ENCODE results near the gene CDKAL1.
"Not testable (repeated sequence)": the region's sequence is repeated elsewhere in the genome, so short reads cannot be mapped to it uniquely, and the experiment has no call there.

The CDKAL1 gene

GRCh38 chr6:20808924-20809323, 274.7 kb downstream of the CDKAL1 start:
- DNase-seq, result no peak

GRCh38 chr6:20810727-20811108, 276.5 kb downstream of the CDKAL1 start:
- no peak for DNase-seq

GRCh38 chr6:20811109-20811761, 277.0 kb downstream of the CDKAL1 start:
- DNase-seq, result no peak

DNA sequence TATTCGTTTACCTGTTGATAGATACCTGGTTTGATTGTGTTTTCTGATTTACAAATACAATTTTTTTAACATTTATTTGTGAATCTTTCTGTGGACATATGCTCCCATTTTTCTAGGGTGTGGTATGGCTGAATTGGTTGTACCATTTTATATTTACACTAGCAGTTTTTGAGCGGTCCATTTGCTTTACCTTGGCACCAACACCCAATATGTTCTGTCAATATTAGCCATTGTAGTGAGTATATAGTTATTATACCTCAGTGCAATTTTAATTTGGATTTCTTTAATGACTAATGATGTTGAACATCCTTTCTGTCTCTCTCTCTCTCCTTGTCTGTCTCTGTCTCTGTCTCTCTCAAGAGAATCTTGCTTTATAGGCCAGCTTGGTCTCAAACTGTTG, 278.5 kb downstream of the CDKAL1 start:
- no peak for DNase-seq

DNA sequence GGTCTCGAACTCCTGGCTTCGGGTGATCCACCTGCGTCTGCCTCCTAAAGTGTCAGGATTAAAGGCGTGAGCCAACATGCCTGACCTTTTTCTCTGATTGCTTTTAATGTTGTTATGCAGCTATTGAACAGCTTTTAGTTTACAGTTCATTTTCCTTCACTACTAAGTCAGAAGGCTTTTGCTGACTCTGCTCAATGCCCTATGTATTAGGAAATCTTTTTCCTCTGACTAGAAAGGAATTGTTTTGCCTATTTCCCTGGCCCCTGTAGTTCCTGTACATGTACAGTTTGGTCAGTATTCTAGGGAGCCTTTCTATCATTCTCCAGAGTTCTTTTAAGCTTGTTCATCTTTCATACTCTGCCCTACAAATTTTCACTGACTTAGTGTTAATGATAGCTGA, 280.2 kb downstream of the CDKAL1 start:
- DNase-seq, result no peak

- no peak for DNase-seq
These were observed 281.9 kb downstream of the CDKAL1 start for GRCh38 chr6:20816126-20816525.

- DNase-seq, result no peak
These were observed 283.6 kb downstream of the CDKAL1 start for GRCh38 chr6:20817806-20818320.

DNA sequence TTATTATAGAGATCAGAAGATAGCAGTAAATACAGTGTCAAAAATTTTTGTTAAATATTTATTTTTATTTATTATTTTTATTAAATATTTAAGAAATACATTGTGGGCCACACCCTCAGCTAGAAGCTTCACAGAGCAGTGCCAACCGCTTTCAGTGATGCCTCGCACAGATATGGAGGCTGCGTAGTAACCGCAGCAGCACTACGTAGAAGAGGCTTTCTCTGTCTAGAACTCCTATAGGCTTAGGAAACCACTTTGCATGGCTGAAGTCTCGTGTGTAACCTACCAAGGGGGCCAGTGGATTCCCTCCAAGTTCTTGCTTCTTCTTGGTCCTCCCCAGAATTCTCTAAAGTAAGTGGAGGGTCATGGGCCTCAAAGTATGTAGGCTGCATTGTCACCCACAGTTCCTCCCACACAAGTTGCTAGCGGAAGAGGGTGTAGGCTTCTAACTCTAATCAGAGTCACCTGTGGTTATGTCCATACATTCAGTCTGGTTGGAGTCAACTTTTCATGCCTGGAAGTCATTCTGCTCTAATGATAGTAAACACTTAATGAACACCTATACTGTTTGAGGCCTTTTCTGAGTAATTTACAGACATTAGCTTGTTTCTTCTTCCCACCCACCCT, 285.6 kb downstream of the CDKAL1 start:
- DNase-seq, result no peak

DNA sequence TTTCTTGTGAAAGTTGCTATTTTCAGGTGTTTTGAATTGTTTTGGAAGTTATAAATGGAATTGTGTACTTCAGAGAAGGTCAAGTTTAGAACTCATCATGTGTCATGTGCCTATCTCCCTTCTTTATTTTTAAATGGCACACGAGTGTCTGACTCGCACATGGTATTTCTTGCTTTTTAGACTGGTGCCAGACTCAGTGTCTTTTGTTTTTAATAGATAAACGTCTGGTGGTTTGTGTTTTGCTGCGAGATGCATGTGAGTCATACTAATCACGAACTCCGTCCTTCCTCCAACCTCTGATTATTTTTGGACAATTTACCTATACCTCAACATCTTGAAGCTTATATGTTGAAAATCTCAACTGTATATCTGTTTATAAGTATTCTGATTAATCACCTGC, 292.1 kb downstream of the CDKAL1 start:
- DNase-seq, result no peak

DNA sequence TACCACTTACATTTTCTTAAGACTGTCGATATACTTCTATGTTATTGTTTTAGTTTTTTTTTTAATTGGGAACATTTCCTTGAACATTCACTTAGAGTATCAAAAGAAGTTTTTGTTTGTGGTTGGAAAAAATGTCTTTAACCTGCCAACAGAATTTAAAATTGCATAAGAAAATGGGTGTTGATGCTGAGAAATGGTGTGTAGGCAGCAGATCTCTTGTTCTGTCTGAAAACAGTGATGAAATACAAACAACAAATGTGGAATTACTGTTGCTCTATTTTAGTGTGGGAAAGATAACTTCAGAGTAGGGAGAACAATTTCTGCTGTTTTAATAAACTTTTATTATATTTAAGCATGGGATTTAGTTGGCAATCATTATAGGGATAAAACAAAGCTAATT, 293.5 kb downstream of the CDKAL1 start:
- no peak for DNase-seq

GRCh38 chr6:20830576-20830975, 296.3 kb downstream of the CDKAL1 start:
- no peak for DNase-seq

DNA sequence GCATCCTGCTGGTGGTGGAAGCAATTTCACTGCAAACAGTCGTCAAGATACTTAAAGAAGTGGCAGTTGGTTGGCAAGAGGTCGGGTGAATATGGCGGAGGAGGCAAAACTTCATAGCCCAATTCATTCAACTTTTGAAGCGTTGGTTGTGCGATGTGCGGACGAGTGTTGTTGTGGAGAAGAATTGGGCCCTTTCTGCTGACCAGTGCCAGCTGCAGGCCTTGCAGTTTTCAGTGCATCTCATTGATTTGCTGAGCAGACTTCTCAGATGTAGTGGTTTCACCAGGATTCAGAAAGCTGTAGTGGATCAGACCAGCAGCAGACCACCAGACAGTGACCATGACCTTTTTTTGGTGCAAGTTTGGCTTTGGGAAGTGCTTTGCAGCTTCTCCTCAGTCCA, 297.0 kb downstream of the CDKAL1 start:
- DNase-seq, result not testable (repeated sequence)

DNA sequence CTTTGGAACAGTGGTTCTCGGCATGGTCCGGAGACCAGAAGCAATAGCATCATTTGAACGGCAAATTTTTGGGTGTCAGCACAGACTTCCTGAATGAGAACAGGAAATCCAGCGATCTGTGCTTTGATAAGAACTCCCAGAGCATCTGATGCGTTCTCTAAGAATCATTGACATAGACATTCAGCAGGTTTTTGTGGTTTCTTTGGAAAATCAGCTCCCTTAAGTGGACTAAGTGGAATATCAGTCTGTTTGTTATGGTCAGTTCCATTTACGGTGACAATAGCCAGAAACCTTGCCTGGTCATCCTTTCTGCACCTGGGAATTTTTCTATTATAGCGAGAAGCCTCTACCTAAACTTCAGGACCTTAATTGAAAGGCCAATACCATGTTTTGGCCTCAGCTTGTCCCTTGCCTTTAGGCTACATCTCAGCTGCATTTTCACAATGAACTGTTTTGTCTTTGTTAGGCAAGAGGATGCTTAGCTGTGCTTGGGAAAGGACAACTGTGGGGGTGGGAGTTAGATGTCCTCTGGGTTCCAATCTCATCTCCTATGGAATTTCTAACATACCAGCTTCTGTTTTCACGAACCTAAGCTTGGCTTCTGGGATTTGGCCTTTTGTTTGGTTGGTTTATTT, 299.7 kb downstream of the CDKAL1 start:
- no peak for DNase-seq

GRCh38 chr6:20835315-20836010, 301.2 kb downstream of the CDKAL1 start:
- no peak for DNase-seq

DNA sequence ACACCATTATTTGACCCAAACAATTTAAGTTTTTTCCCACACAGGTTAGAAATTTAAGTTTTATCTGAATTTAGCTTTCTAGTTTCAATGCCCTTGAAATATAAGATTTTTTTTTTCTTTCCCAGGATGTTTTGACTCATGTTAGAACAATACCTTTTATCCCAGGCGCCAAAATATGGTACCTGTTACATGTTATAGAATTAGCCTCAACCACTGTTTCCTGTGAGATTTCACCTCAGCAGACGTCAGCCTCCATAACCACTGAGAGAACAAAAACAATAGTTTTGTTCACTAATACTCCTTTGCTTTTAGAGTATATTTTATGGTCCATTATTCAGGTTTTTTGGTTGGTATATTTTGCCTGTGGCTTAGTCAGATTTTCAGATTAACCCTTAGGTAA, 302.9 kb downstream of the CDKAL1 start:
- no peak for DNase-seq

- no peak for DNase-seq
These were observed 303.9 kb downstream of the CDKAL1 start for GRCh38 chr6:20838113-20838512.

DNA sequence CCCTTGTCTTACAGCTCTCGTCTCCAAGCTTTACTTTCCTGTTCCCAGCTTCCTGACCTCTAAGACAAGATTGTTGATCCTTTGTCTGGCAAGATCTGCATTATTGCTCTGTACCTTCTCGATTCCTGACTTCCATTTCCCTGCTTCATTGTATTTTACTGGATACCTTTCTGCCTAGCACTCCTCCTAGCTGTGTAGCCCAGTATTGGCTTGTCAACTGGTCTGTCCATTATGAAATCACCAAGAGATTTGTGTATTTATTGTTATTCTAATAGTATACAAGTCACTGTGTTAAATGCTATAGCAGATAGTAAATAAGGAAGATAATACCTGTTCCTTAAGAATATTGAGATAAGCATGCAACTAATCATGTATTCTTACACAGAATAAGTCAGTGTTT, 305.4 kb downstream of the CDKAL1 start:
- DNase-seq, result no peak

GRCh38 chr6:20840675-20841074, 306.4 kb downstream of the CDKAL1 start:
- no peak for DNase-seq

GRCh38 chr6:20841806-20842205, 307.5 kb downstream of the CDKAL1 start:
- no peak for DNase-seq

DNA sequence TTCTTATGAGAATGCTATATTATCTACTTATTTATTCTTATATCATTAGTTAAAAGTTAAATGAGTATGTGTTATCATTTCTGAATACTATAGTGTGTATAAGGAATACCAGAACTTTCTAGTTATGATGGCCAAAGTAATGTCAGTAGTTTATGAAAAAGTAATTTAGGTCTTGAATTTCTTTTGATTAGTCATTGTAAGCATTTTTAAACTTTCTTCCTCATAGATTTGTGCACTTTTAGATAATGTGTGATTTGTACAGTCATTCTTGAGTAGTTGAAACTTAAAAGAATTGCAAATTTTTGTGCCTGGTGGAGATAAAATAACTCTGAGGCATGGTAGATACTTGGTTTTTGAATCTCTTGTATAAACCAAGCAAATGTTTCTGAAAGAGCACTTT, 311.3 kb downstream of the CDKAL1 start:
- no peak for DNase-seq

DNA sequence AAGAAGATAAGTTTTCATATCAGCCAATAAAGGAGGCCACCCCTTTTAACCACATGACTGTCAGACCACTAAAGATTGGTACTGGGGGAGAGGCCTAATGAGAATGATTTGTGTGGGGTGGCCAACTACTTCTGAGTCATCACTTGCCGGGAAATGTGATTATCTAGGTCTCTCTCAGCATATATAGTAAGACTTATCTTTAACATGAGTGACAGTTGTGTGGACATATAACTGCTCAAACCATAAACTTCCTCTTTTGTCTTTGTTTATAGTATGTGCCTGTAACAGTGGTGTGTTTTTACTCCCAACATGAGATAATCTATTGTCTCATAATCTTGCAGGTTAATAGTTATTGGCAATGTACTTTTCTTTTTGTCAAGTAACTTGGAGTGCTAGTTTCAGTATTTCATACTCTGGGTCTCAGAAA, 312.4 kb downstream of the CDKAL1 start:
- DNase-seq, result no peak

- no peak for DNase-seq
These were observed 313.6 kb downstream of the CDKAL1 start for GRCh38 chr6:20847904-20848303.

- no peak for DNase-seq
These were observed 316.6 kb downstream of the CDKAL1 start for GRCh38 chr6:20850686-20851416.

Data from NCI-H1417 treated with DMSO at 0.1 percent for 48 hours (cell line).